Measurements from ENCODE around the gene SYNRG.

The SYNRG gene

DNA sequence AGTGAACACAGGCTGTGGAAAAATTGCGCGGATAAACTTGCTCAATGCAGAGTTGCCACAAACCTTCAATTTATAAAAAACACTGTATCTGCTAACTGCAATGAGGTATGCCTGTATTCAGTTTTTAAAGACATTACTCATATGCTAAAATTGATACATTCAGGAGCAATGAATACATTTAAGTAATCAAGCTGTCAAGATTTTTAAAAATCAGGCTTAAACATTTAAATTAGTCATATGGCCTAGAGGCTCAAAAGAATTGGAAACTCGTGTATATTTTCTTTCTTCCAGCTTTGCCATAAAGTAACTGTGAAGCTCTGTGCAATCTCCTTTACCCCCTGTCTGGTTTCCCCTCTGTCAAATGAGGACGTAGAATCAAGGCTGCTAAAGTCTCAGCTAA is 4.1 kb downstream of the SYNRG start:
- DNase-seq: no peak

DNA sequence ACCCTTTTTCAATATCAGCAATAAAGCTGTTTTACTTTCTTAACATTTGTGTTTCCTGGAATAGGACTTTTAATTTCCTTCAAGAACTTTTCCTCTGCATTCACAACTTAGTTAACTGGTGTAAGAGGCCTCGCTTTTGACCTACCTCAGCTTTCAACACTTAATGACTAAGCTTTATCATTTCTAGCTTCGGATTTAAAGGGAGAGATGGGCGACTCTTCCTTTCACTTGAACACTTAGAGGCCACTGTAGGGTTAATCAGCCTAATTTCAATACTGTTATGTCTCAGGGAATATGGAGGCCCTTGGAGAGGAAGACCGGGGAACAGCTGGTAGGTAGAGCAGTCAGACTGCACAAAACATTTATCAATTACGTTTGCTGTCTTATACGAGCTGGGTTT is 4.7 kb downstream of the SYNRG start:
- no peak for DNase-seq

DNA sequence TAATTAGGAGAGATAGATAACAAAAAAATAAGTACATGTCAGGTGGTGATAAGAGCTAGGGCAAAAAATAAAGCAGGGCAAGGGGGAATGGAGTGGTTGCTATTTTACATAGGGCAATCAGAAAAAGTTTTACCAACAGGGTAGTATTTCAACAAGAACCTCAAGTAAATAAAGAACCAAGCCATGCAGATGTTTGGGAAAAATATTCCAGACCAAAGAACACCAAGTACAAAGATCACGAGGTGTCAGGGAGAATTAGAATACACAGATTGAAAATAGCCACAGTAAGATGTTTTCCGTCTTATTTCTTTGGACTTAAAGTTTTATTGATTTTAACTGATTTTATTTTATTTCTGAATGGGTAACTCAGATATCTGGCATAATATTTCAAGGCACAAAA is 11.1 kb downstream of the SYNRG start:
- no peak for DNase-seq

DNA sequence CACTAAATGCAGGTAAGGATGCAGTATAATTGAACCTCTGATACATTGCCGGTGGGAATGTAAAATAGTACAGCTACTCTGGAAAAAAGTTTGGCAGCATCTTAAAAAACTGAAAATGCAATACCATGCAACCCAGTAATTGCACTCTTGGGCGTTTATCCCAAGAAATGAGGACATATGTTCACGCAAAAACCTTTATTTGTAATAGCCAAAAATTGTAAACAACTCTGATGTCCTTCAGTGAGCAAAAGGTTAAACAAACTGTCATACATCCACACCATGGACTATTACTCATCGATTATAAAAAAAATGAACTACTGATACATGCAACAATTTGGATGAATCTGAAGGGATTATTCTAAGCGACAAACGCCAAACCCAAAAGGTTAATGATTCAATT is 16.9 kb downstream of the SYNRG start:
- DNase-seq: no peak

DNA sequence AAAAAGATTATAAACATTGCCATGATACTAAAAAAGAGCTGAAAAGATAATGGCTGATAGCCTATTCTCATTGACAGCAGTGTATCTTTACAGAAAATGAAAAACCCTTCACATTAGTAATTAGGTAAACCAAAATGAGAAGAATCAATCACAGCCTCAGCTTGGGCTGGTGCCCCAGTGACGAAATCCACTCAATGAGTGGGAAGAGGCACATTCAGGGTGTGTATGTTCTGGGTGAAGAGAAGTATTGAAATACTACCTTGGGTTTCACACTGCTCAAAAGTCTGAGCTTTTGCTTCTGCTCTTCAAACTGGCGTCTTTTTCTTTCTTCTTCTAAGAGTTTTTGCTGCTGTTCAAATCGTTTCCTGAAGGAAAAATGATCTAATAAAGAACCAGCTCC is 24.2 kb downstream of the SYNRG start:
- DNase-seq: no peak

DNA sequence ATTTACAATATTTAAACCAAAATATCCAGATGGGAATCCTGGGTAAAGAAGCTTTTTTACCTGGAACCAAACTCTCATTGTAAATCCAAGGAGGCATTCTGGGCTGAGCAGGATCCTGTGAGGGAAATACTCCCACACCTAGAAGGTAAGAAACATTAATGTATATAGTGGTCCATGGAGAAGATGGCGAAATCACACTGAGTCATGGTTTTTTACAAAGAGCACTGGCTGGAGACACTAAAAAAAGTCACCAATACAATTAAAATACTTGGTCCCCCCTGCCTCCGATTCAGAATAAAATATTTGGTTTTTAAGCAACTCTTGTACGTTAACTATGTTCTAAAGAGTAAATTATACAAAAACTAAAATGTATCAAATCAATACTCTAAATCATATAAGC is 32.9 kb downstream of the SYNRG start:
- no peak for DNase-seq

DNA sequence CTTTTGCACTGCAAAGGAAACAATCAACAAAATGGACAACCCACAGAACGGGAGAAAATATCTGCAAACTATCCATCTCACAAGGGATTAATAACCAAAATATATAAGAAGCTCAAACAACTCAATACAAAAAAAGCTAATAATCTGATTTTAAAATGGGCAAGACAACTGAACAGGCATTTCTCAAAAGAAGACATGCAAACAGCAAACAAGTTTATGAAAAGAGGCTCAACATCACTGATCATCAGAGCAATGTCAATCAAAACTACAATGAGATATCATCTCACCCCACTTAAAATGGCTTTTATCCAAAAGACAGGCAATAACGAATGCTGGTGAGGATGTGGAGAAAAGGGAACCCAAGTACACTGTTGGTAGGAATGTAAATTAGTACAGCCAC is 34.8 kb downstream of the SYNRG start:
- no peak for DNase-seq

DNA sequence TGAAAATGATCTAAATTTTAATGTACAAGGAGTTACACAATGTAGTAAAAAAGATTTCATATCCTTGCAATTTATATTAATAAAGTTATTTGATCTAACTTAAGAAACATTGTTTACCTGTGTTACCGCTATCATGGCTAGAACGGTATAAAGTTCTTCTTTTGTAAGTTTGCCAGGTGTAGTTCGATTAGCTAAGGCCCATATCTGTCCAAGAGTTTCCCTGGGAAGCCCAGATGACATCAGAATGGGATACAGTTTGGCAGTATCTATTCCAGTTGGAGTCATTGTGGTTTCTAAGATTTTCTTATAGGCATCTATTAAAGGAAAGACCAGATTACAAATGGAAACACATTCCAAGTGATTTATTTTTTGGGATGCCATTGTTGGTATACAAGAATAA is 37.5 kb downstream of the SYNRG start:
- DNase-seq: no peak

DNA sequence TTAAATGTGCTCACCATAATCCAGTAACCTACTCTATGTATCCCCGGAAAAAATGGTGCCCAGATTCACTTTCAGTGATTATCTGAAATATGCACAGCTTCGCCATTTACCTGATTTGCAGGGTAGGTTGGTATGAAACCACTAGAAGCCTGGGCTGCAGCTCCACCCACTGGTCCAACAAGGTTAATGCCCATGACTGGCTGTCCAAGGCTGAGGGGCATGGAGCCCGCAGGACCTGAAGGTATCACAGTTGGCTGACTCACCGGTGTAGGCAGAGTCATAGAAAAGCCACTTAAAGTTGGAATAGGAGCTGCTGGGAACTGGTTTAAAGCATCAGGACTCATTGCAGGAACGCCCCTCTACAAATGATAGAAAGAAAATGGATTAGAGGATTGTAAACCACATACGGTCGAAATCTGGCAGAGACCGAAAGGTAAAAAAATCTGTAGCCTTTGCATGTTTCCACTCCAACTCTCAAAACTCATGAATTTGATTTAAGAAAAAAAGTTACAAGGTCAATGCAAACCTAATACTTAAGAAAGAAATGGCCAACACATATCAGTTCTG is 38.6 kb downstream of the SYNRG start:
- peak; percentile 74 for DNase-seq

DNA sequence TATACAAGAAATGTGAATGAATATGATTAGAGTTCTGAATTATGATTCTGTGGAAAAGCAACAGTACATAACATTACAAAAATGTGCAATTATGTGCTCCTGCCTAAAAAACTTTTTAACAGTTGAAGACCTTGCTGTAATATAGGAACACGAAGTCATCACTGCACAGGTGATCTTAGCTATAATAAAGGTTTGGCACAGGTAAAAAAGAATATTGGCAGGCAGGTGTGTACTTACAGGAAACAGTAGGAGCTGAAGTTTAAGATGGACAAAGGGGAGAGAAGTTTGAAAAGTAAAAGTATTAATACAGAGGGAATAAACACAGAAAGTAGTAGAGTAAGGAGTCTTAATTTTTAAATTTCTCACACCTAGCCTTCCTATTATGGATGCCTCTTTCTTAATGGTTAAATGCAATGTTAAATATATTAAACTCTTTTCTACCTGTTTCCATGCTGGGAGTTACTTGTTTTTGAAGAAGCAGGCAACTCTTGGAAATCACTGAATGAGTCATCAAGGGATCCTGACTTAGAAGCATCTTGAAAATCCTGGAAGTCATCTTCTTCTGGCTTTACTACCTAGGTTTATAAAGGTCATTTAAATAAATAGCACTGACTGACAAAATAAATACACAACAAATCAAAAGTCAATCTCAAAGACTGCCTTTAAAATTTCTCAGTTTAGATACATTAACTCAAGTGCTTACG is 40.7 kb downstream of the SYNRG start:
- DNase-seq: no peak

DNA sequence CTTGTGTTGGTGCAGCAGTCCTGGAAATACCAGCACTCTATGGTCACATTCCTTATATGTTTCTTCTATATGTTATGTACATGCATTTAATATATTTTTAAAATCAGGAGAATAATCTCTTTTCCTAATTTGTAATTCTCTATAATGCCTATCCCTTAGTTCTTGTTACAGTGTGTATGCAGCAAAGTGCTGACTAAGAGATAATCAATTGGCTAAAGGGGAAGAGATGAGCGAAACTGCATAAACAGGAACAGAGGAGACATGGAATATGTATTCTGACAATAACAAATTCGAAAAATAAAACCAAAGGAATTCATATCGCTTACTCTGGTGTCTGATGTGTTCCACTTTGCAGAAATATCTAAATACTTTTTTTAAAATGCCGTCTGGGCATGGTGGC is 41.7 kb downstream of the SYNRG start:
- DNase-seq: no peak

DNA sequence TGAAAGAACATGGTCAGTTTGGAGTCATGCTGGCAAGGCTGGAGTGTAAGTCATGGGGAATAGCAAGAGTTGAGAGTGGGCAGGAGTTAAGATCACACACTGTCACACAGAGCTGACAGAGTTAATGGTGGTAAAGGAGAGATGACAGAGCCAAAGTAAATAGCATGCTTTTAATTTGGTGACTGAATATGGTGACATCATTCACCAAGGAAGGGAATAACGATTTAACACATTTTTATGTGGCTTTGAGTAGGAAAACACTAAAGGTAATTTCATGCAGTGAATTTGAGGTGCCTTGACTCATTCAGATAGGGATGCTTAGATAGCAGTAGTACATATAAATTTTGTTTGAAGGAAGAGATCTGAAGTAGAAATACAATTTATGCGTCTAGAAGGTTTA is 42.1 kb downstream of the SYNRG start:
- DNase-seq: no peak

DNA sequence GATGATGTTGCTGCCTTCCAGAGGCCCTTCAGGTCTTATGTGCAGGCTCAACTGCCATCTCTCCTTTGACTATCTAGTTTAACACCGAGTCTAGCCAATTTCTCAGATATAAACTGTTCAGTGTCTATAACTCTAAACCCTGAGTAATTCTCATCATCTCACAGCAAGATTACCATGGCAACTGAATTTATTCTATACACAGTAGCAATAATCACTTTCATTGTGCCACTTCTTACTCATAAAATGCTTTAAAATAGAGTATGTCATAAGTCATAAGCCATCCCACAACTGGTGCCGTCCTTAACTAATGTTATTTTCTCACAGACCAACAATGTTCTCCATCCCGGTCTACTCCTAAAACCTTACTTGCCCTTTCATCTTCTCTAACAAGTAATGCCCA is 45.0 kb downstream of the SYNRG start:
- DNase-seq: no peak

DNA sequence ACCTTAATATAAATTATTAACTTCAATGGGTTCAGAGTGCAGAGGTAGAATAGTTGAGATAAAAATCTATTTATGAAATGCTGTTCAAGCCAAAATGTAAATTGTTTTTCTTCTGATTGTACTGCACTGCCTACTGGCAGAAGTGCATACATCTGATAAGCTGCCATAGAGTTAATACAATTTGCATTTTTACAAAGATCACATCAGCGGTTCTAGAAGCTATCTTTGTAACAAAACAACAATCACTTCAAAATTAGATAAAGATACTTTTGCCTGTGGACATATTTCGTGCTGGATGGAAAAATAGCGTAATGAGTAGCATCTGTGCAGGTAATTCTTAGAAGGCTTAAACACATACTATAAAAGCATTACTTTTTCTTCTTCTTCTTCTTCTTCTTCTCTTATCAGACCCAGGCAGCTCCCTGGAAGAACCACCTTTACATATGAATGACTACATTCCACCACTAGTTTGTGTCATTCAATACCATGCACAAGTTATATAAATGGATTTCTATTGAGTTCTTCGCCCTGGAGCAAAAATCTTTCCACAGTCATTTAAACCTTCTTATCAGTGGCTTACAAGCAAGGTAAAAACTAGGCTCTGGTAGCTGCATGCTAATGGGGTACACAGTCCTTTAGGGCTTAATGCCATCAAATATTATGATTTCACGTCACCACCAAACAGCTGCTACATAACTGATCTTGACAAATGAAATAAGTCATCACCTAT is 47.0 kb downstream of the SYNRG start:
- peak; percentile 33 for DNase-seq

DNA sequence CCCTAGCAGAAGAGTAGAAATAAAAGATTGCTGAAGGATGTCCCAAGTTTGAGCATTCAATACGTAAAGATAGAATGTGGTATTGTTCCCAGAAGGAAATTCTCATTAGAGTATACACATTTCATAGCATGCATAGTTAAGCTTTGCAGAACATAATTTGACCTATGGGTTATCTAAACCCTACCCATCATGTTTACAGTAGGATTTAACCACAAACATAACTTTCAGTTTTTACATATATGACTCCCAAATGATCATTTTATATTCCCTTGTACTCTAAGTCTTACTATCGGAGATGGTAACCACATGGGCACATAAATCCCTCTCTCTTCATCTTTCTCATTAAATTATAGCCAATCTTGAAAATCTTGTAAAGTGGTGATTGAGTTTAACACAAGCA is 50.9 kb downstream of the SYNRG start:
- no peak for DNase-seq

DNA sequence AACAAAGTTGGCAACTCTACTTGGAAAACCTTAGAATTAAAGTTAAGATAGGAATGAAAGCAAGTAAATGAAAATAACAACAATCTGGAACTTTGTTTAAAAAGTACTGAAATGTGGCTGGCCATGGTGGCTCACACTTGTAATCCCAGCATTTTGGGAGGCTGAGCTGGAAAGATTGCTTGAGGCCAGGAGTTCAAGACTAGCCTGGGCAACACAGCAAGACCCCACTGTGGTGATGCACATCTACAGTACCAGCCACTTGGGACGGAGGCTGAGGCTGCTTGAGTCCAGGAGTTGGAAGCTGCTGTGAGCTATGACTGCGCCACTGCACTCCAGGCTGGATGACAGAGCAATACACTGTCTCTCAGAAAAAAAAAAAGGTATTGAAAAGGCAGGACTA is 51.7 kb downstream of the SYNRG start:
- no peak for DNase-seq

DNA sequence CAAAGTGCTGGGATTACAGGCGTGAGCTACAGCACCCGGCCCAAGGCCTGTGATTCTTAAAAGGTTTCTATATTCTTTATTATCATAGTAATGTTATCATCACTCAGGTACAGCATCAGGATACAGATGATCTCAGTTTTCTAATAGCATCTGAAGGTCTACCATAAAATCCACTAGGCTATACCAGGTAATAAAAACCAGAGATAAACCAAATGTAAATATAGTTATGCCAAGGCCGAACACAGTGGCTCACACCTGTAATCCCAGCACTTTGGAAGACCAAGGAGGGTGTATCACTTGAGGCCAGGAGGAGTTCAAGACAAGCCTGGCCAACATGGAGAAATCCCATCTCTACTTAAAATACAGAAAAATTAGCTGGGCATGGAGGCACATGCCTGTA is 53.8 kb downstream of the SYNRG start:
- DNase-seq: no peak

DNA sequence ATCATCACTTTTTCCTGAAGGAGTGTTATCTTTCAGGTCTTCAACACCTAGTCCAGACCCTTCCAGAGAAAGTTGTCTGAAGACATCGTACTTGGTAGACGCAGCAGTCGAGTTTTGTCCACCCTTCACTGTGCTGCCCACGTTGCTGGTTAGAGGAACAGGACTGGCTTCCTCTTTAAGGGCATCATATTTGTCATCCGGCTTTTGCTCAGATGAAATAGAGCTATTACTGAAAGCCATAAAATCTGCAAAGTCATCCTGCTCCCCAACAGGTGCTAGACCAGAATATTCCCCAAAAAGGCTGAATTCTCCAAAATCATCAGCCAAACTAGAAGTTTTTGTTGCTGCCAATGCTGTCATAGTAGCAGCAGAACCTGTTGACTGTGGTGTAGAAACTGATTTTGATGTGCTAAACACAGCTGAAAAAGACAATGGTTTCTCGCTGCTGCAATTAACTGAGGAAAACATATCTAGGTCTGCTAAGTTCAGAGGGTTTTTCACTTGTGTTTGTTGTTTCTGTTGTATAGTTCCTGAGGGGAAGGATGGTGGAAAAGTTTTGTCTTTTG is 55.7 kb downstream of the SYNRG start:
- DNase-seq: no peak

DNA sequence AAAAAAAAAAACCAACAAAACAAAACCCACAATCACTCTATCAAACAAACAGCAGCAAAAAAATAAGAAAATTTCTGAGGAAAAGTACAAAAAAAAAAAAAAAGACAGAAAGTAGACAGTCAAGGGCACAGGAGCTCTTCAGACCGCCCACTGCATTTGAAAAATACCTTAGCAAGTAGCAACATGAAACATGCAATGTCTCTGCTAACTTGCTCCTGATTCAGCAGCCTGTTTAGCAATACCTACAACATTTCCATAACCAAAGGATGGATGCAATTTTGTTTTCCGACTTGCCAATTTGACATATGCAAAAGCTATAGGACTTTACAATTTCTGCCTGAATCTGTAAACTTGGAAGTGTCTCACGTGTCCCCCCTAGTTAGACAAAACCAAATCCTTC is 57.4 kb downstream of the SYNRG start:
- no peak for DNase-seq

DNA sequence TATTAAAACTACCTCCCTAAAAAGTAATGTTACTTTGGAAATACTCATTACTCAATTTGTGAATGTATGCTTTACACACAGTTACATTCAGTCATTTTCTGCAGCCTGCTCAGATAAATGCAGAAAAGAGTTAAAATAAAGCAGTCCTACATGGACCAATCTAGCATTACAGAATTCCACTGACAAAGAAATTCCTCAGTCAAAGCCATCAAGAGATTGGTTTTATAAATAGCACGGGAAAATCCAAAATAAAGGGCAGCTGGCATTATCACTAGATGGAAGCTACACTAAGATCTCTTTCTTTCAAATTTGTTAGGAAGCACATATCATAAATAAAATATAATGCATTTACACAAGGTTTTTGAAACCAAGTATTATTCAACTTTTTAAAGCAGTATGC is 61.2 kb downstream of the SYNRG start:
- DNase-seq: no peak

DNA sequence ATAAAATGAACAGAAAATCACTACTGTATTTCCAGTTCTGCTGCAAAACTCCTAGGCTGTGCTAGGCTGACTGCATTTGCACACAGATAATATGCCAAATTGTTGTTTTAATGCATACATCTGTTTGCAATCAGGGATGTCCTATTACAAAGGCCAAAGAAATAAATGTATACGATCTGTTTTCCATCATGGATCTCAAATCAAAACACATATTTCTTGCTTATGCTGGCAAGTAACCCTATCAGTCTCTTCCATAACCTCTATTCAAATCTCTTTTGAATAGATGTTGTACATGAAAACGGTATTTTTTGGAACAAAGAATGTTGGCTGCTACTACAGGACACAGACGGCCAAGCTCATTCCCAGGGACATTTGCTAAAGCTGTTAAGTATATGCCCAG is 62.9 kb downstream of the SYNRG start:
- DNase-seq: no peak

DNA sequence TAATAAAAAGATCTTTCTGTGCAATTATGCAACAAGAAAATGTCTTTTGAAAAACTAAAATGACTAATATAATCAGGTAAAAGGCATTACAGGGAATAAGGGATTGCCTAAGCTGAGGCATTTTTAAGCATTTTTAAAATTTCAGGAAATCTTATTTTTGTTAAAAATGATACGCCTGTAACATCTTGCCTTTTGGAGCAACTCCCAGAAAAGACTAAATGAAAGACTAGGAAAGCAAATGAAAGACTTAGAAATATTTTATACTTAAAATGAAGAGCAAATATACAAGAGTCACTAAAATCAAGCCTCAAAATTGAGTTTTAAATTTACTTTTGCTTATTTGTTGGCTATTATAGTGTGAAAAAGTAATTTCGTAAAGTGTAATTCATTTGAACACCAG is 63.7 kb downstream of the SYNRG start:
- no peak for DNase-seq

DNA sequence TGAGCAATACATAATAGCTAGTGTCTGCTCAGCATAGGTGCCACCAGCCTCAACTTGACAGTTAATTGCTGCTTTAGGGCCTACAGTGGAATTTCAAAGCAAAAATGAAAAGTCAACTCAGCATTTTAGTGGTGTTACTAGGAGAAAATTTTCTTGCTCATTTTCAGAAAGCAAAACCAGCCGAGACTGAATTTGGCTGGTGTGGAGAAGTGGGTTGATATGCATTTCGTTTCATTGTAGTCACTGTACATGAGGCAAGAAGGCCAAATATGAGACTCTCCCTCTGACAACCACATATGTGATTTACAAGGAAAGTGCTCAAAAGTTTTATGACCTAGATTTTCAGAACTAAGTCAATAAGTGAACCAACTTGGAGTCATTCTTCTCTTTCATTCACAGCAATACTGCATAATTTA is 65.6 kb downstream of the SYNRG start:
- no peak for DNase-seq
